CD4-positive, alpha-beta T cell (primary cell): ENCODE data around the gene RBP3. TPM values are rescaled to one million over a fixed set of nuclear protein-coding genes. Genes with fewer than 3 reads are reported as not detected.

Experiments used
- ATAC-seq: fragments of 200-7000 bp; cut with Tn5 transposase; one replicate; pipeline ENCODE4 v1.10.0; 2022; ENCODE audit warnings: mild to moderate bottlenecking; ENCODE audit not compliant: poor library complexity
- CTCF ChIA-PET: fragments of 350-600 bp; sonication (Branson Sonifier 250); formaldehyde crosslinking; loops from one replicate; lab custom pipeline; 2021; ENCODE audit warnings: antibody characterized with exemption, inconsistent platforms; lab: Charles Lee
- POLR2A ChIA-PET: fragments of 350-600 bp; sonication (Branson Sonifier 250); formaldehyde crosslinking; loops from one replicate; lab custom pipeline; 2021; ENCODE audit warnings: antibody characterized with exemption, inconsistent platforms; lab: Charles Lee
- DNase-seq, 14 experiments: peaks; one replicate each; pipeline ENCODE4 v3.0.0-alpha.2; 2013 to 2020; ENCODE audit warnings: mixed read lengths in 2 of 14
- H3K27ac ChIP-seq, 2 donors: one replicate each; pipeline versions ENCODE4 v1.5.1 to v1.7.0; 2013; ENCODE audit warnings: low read length in 2 of 2, low read depth in 1 of 2, mild to moderate bottlenecking in 1 of 2
- H3K27me3 ChIP-seq, 2 experiments: 1 replicate in 1 of 2; 2 replicates in 1 of 2; pipeline versions ENCODE4 v1.6.1 to v1.7.0; 2013; ENCODE audit warnings: low read length in 2 of 2, control low read depth in 1 of 2, mild to moderate bottlenecking in 1 of 2, moderate library complexity in 1 of 2; ENCODE audit not compliant: insufficient read depth in 2 of 2, control insufficient read depth in 1 of 2
- H3K36me3 ChIP-seq: one replicate; pipeline ENCODE4 v1.6.1; 2013; ENCODE audit warnings: low read length, control low read depth; ENCODE audit not compliant: insufficient read depth
- H3K4me1 ChIP-seq: one replicate; pipeline ENCODE4 v1.6.1; 2013; ENCODE audit warnings: low read length, control low read depth; ENCODE audit not compliant: insufficient read depth
- H3K4me3 ChIP-seq: one replicate; pipeline ENCODE4 v1.5.1; 2013; ENCODE audit warnings: mild to moderate bottlenecking, low read length, moderate library complexity
- H3K9me3 ChIP-seq, 2 experiments: 1 replicate in 1 of 2; 2 replicates in 1 of 2; pipeline versions ENCODE4 v1.6.1 to v1.7.0; 2013; ENCODE audit warnings: low read length in 2 of 2, mild to moderate bottlenecking in 2 of 2, control low read depth in 1 of 2, moderate library complexity in 1 of 2; ENCODE audit not compliant: control insufficient read depth in 1 of 2, insufficient read depth in 1 of 2
- H3K27ac Mint-ChIP-seq: one replicate; pipeline ENCODE4 v1.8.0; 2020; ENCODE audit warnings: mixed read lengths
- H3K27me3 Mint-ChIP-seq: one replicate; pipeline ENCODE4 v1.8.0; 2021; ENCODE audit warnings: mixed read lengths
- H3K36me3 Mint-ChIP-seq: one replicate; pipeline ENCODE4 v1.8.0; 2021; ENCODE audit warnings: low read depth, mixed read lengths
- H3K4me1 Mint-ChIP-seq: one replicate; pipeline ENCODE4 v1.8.0; 2021; ENCODE audit warnings: low read depth, mixed read lengths
- H3K4me3 Mint-ChIP-seq: one replicate; pipeline ENCODE4 v1.8.0; 2020; ENCODE audit warnings: mild to moderate bottlenecking, mixed read lengths
- H3K9me3 Mint-ChIP-seq: one replicate; pipeline ENCODE4 v1.8.0; 2020; ENCODE audit warnings: mixed read lengths
- intact Hi-C, 2 experiments: fragments of 100-400 bp; cut with DNase I in 1 of 2; cut with micrococcal nuclease in 1 of 2; formaldehyde crosslinking; loops; one replicate each; pipeline versions ENCODE4 v1.15.1 to v1.9.0; 2023 to 2025; cut with DNase I, micrococcal nuclease
- total RNA-seq, 174 experiments: library from RNA in 2 of 174; stranded (reverse) in 2 of 174; gene quantifications; one replicate each; pipeline ENCODE4 v1.2.3 and lab custom pipeline; 2021 to 2026
- TF ChIP-seq, protein P1 (sequence below): fragments of 200-600 bp; IDR thresholded peaks from one replicate; pipeline ENCODE4 v1.8.0; 2022; ENCODE audit warnings: antibody characterized with exemption, mild to moderate bottlenecking

The RBP3 gene
- total RNA-seq, 2 experiments from 2014 or later, result not detected

DNA sequence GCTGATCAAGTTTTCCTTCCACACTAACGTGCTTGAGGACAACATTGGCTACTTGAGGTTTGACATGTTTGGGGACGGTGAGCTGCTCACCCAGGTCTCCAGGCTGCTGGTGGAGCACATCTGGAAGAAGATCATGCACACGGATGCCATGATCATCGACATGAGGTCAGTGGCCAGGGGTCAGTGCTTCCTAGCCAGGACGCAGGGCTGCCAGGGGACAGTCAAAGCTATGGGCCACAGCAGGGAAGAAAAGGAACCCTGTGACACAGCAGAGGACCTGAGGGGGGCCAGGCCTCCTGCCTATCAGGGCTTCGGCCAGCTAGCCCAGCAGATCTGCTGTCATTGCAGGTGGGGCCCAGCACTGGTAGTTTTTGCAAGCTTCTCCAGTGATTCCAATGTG lies 5.2 kb downstream of the RBP3 start:
- TF ChIP-seq, protein P1, sequence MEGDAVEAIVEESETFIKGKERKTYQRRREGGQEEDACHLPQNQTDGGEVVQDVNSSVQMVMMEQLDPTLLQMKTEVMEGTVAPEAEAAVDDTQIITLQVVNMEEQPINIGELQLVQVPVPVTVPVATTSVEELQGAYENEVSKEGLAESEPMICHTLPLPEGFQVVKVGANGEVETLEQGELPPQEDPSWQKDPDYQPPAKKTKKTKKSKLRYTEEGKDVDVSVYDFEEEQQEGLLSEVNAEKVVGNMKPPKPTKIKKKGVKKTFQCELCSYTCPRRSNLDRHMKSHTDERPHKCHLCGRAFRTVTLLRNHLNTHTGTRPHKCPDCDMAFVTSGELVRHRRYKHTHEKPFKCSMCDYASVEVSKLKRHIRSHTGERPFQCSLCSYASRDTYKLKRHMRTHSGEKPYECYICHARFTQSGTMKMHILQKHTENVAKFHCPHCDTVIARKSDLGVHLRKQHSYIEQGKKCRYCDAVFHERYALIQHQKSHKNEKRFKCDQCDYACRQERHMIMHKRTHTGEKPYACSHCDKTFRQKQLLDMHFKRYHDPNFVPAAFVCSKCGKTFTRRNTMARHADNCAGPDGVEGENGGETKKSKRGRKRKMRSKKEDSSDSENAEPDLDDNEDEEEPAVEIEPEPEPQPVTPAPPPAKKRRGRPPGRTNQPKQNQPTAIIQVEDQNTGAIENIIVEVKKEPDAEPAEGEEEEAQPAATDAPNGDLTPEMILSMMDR, result no peak
- ChIA-PET POLR2A (no interaction called here), CTCF (interaction anchor here (1.5 kb wide), 2 partner anchors 9 to 13 kb away, joined by 3 to 5 read pairs; no protein-coding TSS in a partner anchor)
- DNase-seq (no peak), ATAC-seq (no peak)
- Mint-ChIP-seq H3K9me3 (no peaks in the 10 kb centered on the region), H3K4me3 (no peak overlapping the region), H3K4me1 (no peaks in the 10 kb centered on the region), H3K27ac (no peak overlapping the region), H3K36me3 (no peaks in the 10 kb centered on the region), H3K27me3 (no peaks in the 10 kb centered on the region)
- no peak overlapping the region for H3K27ac ChIP-seq
- intact Hi-C loops, result no loop called here
- H3K4me1 ChIP-seq, result no peaks in the 10 kb centered on the region
- H3K4me3 ChIP-seq, result no peak overlapping the region
- no peaks in the 10 kb centered on the region for H3K27me3 ChIP-seq
- H3K36me3 ChIP-seq, result no peaks in the 10 kb centered on the region
- no peaks in the 10 kb centered on the region for H3K9me3 ChIP-seq

DNA sequence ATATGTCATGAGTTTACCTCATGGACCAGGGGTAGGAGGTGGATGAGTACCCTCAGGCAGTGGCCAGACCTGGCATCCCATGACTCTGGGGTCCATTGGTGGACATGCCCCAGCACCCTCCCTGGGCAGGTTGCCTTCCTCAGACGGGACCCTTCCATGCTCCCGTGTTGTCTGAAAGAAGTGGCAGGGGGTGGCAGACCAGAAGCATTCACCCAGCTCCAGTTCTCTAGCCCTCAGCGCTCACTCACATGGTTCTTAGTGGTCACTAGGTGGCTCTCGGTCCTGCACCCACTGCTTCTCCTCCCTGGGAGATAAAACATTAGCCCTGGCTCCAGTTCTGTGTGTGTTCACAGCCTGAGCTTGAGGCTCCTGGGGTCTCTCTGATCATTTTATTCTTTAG lies 6.0 kb downstream of the RBP3 start:
- H3K4me1 ChIP-seq, result no peaks in the 10 kb centered on the region
- ATAC-seq (no peak), DNase-seq (no peak)
- Mint-ChIP-seq H3K4me1 (no peaks in the 10 kb centered on the region), H3K27me3 (no peaks in the 10 kb centered on the region), H3K36me3 (no peaks in the 10 kb centered on the region), H3K4me3 (no peak overlapping the region), H3K27ac (no peak overlapping the region), H3K9me3 (no peaks in the 10 kb centered on the region)
- no peak overlapping the region for H3K27ac ChIP-seq
- no peak overlapping the region for H3K4me3 ChIP-seq
- H3K9me3 ChIP-seq, result no peaks in the 10 kb centered on the region
- H3K27me3 ChIP-seq, result no peaks in the 10 kb centered on the region
- POLR2A ChIA-PET, result no interaction called here
- intact Hi-C loops, result no loop called here
- TF ChIP-seq, protein P1, result no peak
- CTCF ChIA-PET, result interaction anchor here (1.5 kb wide), 2 partner anchors 8 to 13 kb away, joined by 3 to 5 read pairs; no protein-coding TSS in a partner anchor
- no peaks in the 10 kb centered on the region for H3K36me3 ChIP-seq

DNA sequence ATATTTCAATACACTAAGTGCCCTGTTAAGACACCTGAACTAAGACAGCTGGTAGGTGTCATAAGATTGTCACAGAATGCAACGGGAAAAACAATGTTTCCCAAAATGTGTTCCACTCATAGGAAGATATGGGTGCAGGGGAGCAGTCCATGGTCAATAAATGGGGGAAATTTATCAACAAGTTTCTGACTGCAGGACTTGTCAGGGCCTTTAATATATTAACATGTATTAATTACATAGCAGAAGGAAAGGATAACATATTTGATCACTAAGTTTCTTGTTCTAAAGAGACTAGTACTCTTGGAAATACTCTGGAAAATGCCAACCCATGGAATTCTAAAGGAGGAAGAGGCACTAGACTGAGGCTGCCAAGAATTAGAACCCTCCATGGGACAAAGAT lies 6.7 kb downstream of the RBP3 start:
- DNase-seq (no peak), ATAC-seq (no peak)
- Mint-ChIP-seq H3K4me3 (no peak overlapping the region), H3K27ac (no peak overlapping the region), H3K4me1 (no peaks in the 10 kb centered on the region), H3K36me3 (no peaks in the 10 kb centered on the region), H3K27me3 (no peaks in the 10 kb centered on the region), H3K9me3 (no peaks in the 10 kb centered on the region)
- intact Hi-C loops, result no loop called here
- no peaks in the 10 kb centered on the region for H3K36me3 ChIP-seq
- no peak overlapping the region for H3K4me3 ChIP-seq
- H3K27me3 ChIP-seq, result no peaks in the 10 kb centered on the region
- H3K9me3 ChIP-seq, result no peaks in the 10 kb centered on the region
- no peak overlapping the region for H3K27ac ChIP-seq
- TF ChIP-seq, protein P1, result no peak
- no peaks in the 10 kb centered on the region for H3K4me1 ChIP-seq
- ChIA-PET POLR2A (no interaction called here), CTCF (no interaction called here)
